Endothelial cell of umbilical vein (primary cell): Measurements from ENCODE around the gene SS18. TPM values are rescaled to one million over a fixed set of nuclear protein-coding genes. Genes with fewer than 3 reads are reported as not detected.

Experiments
- BruUV-seq: library from RNA; stranded (reverse); fragments of 400-500 nt; replicated peaks from 2 replicates; lab custom pipeline; 2021; lab: Mats Ljungman, UMichigan
- CTCF ChIA-PET: fragments of 300-600, 350-600 bp; sonication (Branson Sonifier 250); formaldehyde crosslinking; loops from one replicate; lab custom pipeline; 2021; ENCODE audit warnings: antibody characterized with exemption, inconsistent platforms; lab: Charles Lee
- POLR2A ChIA-PET: fragments of 300-600, 350-600 bp; sonication (Branson Sonifier 250); formaldehyde crosslinking; loops from one replicate; lab custom pipeline; 2021; ENCODE audit warnings: antibody characterized with exemption, inconsistent platforms; lab: Charles Lee
- DNase-seq: peaks from one replicate; pipeline ENCODE4 v3.0.0-alpha.2; 2011; ENCODE audit warnings: low read depth, low spot score
- FAIRE-seq: peaks from 2 replicates; lab custom pipeline; 2011; peaks lifted over from hg19 to GRCh38; lab: Jason Lieb, UNC
- H2AFZ ChIP-seq: 2 replicates; pipeline ENCODE4 v1.6.0; 2012; ENCODE audit warnings: low read depth, low read length, control low read depth, inconsistent platforms
- H3K27ac ChIP-seq: 2 replicates; pipeline ENCODE4 v1.5.1; 2011; ENCODE audit warnings: low read depth, mild to moderate bottlenecking, control low read depth, low read length, moderate library complexity; ENCODE audit not compliant: insufficient read depth
- H3K27me3 ChIP-seq, 2 experiments: 2 replicates each; pipeline versions ENCODE4 v1.6.0 to v1.6.1; 2011; ENCODE audit warnings: low read length in 2 of 2, mixed read lengths in 1 of 2; ENCODE audit not compliant: control insufficient read depth in 2 of 2, insufficient read depth in 2 of 2
- H3K36me3 ChIP-seq, 2 experiments: 2 replicates in 1 of 2; 3 replicates in 1 of 2; pipeline ENCODE4 v1.5.1; 2011; ENCODE audit warnings: low read length in 2 of 2, mild to moderate bottlenecking in 1 of 2, moderate library complexity in 1 of 2; ENCODE audit not compliant: control insufficient read depth in 2 of 2, insufficient read depth in 2 of 2; ENCODE audit errors: extremely low read depth in 1 of 2
- H3K4me1 ChIP-seq: 3 replicates; pipeline ENCODE4 v1.5.1; 2011; ENCODE audit warnings: mild to moderate bottlenecking, low read length; ENCODE audit not compliant: control insufficient read depth, insufficient read depth; ENCODE audit errors: extremely low read depth
- H3K4me2 ChIP-seq: 2 replicates; pipeline ENCODE4 v1.6.1; 2011; ENCODE audit warnings: low read length, control low read depth, mixed read lengths; ENCODE audit not compliant: insufficient read depth
- H3K4me3 ChIP-seq, 3 experiments: fragments of 200-600 bp in 1 of 3; sonication (generic), shearing (Covaris generic) in 1 of 3; replicated peaks in 1 of 3; 2 replicates each; pipeline ENCODE4 v1.5.1; 2011 to 2016; ENCODE audit warnings: control low read depth in 3 of 3, low read length in 3 of 3, mild to moderate bottlenecking in 2 of 3, inconsistent platforms in 1 of 3, low read depth in 1 of 3, moderate library complexity in 1 of 3; ENCODE audit not compliant: insufficient read depth in 1 of 3
- H3K79me2 ChIP-seq: 2 replicates; pipeline ENCODE4 v1.6.0; 2012; ENCODE audit warnings: low read length, inconsistent platforms; ENCODE audit not compliant: control insufficient read depth, insufficient read depth
- H3K9ac ChIP-seq: replicated peaks from 2 replicates; pipeline ENCODE3; 2011; ENCODE audit warnings: low read length, control low read depth; ENCODE audit not compliant: insufficient read depth; ENCODE audit errors: extremely low read depth
- H3K9me1 ChIP-seq: replicated peaks from 3 replicates; pipeline ENCODE4 v1.6.0; 2011; ENCODE audit warnings: mild to moderate bottlenecking, low read length; ENCODE audit not compliant: control insufficient read depth, insufficient read depth; ENCODE audit errors: extremely low read depth
- H3K9me3 ChIP-seq: replicated peaks from 2 replicates; pipeline ENCODE4 v1.5.1; 2012; ENCODE audit warnings: low read length, inconsistent platforms; ENCODE audit not compliant: control insufficient read depth, insufficient read depth
- H4K20me1 ChIP-seq: replicated peaks from 2 replicates; pipeline ENCODE3; 2011; ENCODE audit warnings: mild to moderate bottlenecking, low read length; ENCODE audit not compliant: control insufficient read depth, insufficient read depth; ENCODE audit errors: extremely low read depth
- CTCF ChIP-seq, 2 donors: IDR thresholded peaks; 1 replicate in 1 of 2; 2 replicates in 1 of 2; pipeline ENCODE4 v1.5.1; 2011; ENCODE audit warnings: low read length in 2 of 2, mild to moderate bottlenecking in 2 of 2, moderate library complexity in 2 of 2, control low read depth in 1 of 2, inconsistent platforms in 1 of 2, low read depth in 1 of 2; ENCODE audit not compliant: insufficient read depth in 1 of 2; ENCODE audit errors: extremely low read depth in 1 of 2
- EZH2 ChIP-seq: IDR thresholded peaks from 2 replicates; pipeline ENCODE4 v1.6.1; 2012; ENCODE audit warnings: borderline replicate concordance, low read depth, mild to moderate bottlenecking, moderate library complexity, low read length, inconsistent platforms; ENCODE audit not compliant: severe bottlenecking
- FOS ChIP-seq: IDR thresholded peaks from 2 replicates; pipeline ENCODE4 v1.6.1; 2011; ENCODE audit warnings: mild to moderate bottlenecking, low read length, moderate library complexity, borderline replicate concordance; ENCODE audit not compliant: insufficient read depth
- GATA2 ChIP-seq: IDR thresholded peaks from 2 replicates; pipeline ENCODE4 v1.7.0; 2011; ENCODE audit warnings: low read depth, mild to moderate bottlenecking, moderate library complexity, mixed read lengths, low read length; ENCODE audit not compliant: insufficient read length, insufficient read depth
- JUN ChIP-seq: IDR thresholded peaks from 2 replicates; pipeline ENCODE4 v1.6.1; 2011; ENCODE audit warnings: borderline replicate concordance, low read depth; ENCODE audit not compliant: insufficient read length, insufficient read depth
- MAX ChIP-seq: IDR thresholded peaks from 2 replicates; pipeline ENCODE4 v1.6.1; 2011; ENCODE audit not compliant: insufficient read depth, insufficient read length
- MYC ChIP-seq: IDR thresholded peaks from one replicate; pipeline ENCODE4 v1.6.1; 2011; ENCODE audit warnings: mild to moderate bottlenecking, low read depth, low read length
- POLR2A ChIP-seq: IDR thresholded peaks from 2 replicates; pipeline ENCODE4 v1.6.1; 2012; ENCODE audit warnings: low read depth, mild to moderate bottlenecking, control low read depth, low read length
- POLR2AphosphoS5 ChIP-seq: IDR thresholded peaks from 2 replicates; pipeline ENCODE4 v1.6.1; 2012; ENCODE audit warnings: low read depth, mild to moderate bottlenecking, control low read depth, low read length, moderate library complexity; ENCODE audit not compliant: insufficient read depth
- dilution Hi-C: fragments of 300-500 bp; cut with MboI; formaldehyde crosslinking; loops from one replicate; pipeline ENCODE4 v1.15.0; 2019; ENCODE audit warnings: low sequenced_read_pairs; ENCODE audit not compliant: extremely low pct_ligation_motif_present
- intact Hi-C: fragments of 100-400 bp; cut with micrococcal nuclease; formaldehyde crosslinking; loops from one replicate; pipeline ENCODE4 v1.10.0; 2022
- polyA plus RNA-seq, 4 experiments: library from polyadenylated mRNA; depleted of rRNA in 3 of 4; stranded (reverse) in 3 of 4; unstranded in 1 of 4; fragments of >200 nt; gene quantifications; 2 replicates each; pipeline versions ENCODE4 v1.2.1 to v1.2.3, GENCODE V29; 2011 to 2012; ENCODE audit warnings: missing spikeins in 1 of 4
- total RNA-seq: library from RNA; stranded (reverse); gene quantifications from 2 replicates; pipeline ENCODE4 v1.2.3, GENCODE V29; 2021

SS18 gene
- total and polyA plus RNA-seq, 2 donors (not counting 3 experiments of a cell fraction or from before 2014, with no cell fraction given) = 68.4 to 204 TPM

DNA sequence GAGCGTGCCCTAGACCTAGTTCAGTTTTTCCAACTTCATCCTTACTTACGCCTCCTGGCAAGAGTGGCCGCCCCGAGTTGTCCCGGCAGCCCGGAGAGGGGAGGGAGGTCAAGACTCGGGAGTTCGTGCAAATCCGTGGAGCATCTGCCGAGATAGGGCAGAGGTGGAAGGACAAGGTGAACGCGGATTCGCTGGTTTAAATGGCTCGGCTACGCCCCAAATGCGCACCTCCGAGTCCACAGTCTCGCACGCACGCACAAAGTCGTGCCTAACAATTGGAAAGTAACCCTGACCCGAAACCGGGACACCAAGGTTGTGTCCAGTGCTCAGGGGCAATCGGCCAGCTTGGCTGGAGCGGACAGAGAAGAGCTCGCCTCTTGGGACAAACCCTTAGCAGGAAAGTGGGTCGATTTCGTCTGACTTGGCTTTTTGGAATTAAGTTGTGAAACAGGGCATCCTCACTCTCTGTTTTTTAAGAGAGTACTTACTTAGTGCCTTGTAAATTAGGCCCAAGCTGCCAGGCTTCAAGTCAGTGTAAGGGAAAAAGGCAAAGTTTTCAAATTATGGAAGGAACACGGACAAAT is 726 bp upstream of the SS18 start:
- no peaks in the 10 kb centered on the region for H3K36me3 ChIP-seq
- H3K4me3 ChIP-seq = peak overlapping the region; percentile 27 to 98 (median 91)
- peak overlapping the region; percentile 99 for H3K9ac ChIP-seq
- TF ChIP-seq FOS (no peak), POLR2A (no peak), MYC (no peak), EZH2 (no peak), POLR2AphosphoS5 (no peak), JUN (no peak), CTCF (IDR thresholded peaks at IDR 0.05; ENCODE audit: extremely low read depth in 1 of 2, insufficient read depth in 1 of 2, low read depth in 1 of 2, low read length in 2 of 2) (no peak), GATA2 (no peak), MAX (no peak)
- dilution Hi-C loops = no loop called here
- H2AFZ ChIP-seq = peak overlapping the region; percentile 85
- H3K79me2 ChIP-seq = peaks cover 41% of the 10 kb centered on the region
- FAIRE-seq (no peak), DNase-seq (no peak)
- intact Hi-C loops = loop anchor here (2.0 to 5.0 kb wide), 3 partner anchors 68 to 556 kb away; partner anchors contain the start of gene TAF4B
- H3K9me3 ChIP-seq = no peaks in the 10 kb centered on the region
- ChIA-PET CTCF (no interaction called here), POLR2A (no interaction called here)
- H3K4me2 ChIP-seq = peak overlapping the region; percentile 69
- peak overlapping the region; percentile 99 for H3K27ac ChIP-seq
- H3K4me1 ChIP-seq = peaks cover 18% of the 10 kb centered on the region
- H3K9me1 ChIP-seq = no peaks in the 10 kb centered on the region
- H4K20me1 ChIP-seq = peaks cover 7% of the 10 kb centered on the region
- no TSS peak for BruUV-seq
- H3K27me3 ChIP-seq = no peaks in the 10 kb centered on the region
